HEK293 (cell line): ENCODE results near the gene KANK2.

ENCODE experiments used
- SCRT1 ChIP-seq: fragments of 450-650 bp; formaldehyde crosslinking; IDR thresholded peaks from 2 replicates; pipeline ENCODE4 v1.5.1; 2016; ENCODE audit warnings: missing biosample characterization, missing genetic modification characterization, borderline replicate concordance
- ZBTB49 ChIP-seq: fragments of 450-650 bp; formaldehyde crosslinking; IDR thresholded peaks from 2 replicates; pipeline ENCODE4 v1.5.1; 2016; ENCODE audit warnings: missing biosample characterization, missing genetic modification characterization, low read depth
- ZBTB8A ChIP-seq: fragments of 450-650 bp; formaldehyde crosslinking; IDR thresholded peaks from 2 replicates; pipeline ENCODE4 v1.5.1; 2016; ENCODE audit warnings: missing biosample characterization, missing genetic modification characterization
- ZFP41 ChIP-seq: fragments of 450-650 bp; formaldehyde crosslinking; IDR thresholded peaks from 2 replicates; pipeline ENCODE4 v1.5.1; 2016; ENCODE audit warnings: missing biosample characterization, missing genetic modification characterization, borderline replicate concordance
- ZNF350 ChIP-seq: fragments of 450-650 bp; formaldehyde crosslinking; IDR thresholded peaks from 2 replicates; pipeline ENCODE4 v1.5.0; 2017; ENCODE audit warnings: missing biosample characterization, mild to moderate bottlenecking, missing genetic modification characterization

DNA sequence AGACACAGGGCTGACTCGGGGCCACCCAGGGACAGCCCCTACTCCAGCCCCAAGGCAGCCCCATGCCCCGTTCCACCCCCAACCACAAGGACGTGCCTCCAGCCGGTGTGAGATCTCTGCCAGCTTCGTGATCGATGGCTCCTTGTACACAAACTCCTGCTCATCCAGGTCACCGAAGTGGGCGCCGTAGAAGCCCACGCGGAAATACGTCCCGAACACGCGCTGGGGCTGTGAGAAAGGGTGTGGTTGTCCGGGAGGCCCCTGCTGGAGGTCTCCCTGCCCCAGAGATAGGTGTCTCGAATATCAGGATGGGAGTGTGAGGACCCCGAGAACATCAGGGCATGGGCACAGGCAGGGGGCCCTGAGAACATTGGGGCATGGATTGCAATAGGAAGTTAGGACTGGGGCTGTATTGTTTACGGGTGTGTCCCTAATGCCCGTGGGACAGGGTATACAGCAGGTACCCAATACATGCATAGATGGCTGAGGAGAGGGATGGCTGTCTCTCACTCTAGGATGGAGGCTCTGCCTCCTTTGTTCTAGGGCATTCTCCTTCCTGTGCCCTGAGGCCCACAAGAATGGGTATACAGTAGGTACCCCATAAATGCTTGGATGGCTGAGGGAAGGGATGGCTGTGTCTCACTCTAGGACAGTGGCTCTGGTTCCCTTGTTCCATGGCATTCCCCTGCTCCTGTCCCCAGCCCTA is 5.3 kb upstream of the KANK2 start:
- TF ChIP-seq SCRT1 (tag by site-specific recombination) (no peak), ZBTB8A (0 out of 2 replicates have a peak, but pooled peaks have one; percentile 6), ZBTB49 (tag by site-specific recombination) (no peak), ZNF350 (no peak), ZFP41 (tag by site-specific recombination) (no peak)
